Astrocyte of the cerebellum (primary cell): Measurements from ENCODE around the gene ANO10.
"Not testable (repeated sequence)": the region's sequence is repeated elsewhere in the genome, so short reads cannot be mapped to it uniquely, and the experiment has no call there.

Experiments used
- DNase-seq: peaks from one replicate; pipeline ENCODE4 v3.0.0-alpha.2; 2011; ENCODE audit warnings: low read depth
- H3K4me3 ChIP-seq: 2 replicates; pipeline ENCODE4 v1.5.1; 2011; ENCODE audit warnings: mild to moderate bottlenecking, low read depth, low read length, moderate library complexity
- CTCF ChIP-seq: IDR thresholded peaks from 2 replicates; pipeline ENCODE4 v1.5.1; 2012; ENCODE audit warnings: low read length, low read depth, moderate library complexity, mild to moderate bottlenecking; ENCODE audit errors: missing control alignments
- in situ Hi-C: cut with HindIII; loops from 2 replicates; pipeline ENCODE4 v1.10.0; 2017; ENCODE audit warnings: low sequenced_read_pairs

Gene ANO10

DNA sequence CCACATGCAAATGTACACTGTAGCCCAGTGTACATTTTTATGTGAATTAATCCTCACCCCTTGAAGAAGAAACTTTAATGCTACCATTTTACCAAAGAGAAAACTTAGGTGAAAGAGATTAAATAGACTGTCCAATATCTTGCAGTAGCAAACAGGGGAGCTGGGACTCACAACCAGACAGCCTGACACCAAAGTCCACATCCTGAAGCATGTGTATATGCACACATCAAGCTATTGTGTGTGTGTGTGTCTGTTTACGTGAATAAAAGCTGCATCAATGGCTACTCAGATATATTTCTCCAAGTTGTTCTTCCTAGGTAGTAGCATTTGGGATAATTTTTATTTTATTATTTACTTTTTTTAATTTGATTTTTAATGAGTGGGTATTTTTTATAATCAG, 6.7 kb downstream of the ANO10 start:
- DNase-seq = no peak
- no peak overlapping the region for H3K4me3 ChIP-seq
- no peak for TF ChIP-seq CTCF
- in situ Hi-C loops = no loop called here

GRCh38 chr3:43613976-43614375, 7.8 kb downstream of the ANO10 start:
- in situ Hi-C loops = no loop called here
- no peak for DNase-seq
- TF ChIP-seq CTCF = no peak
- H3K4me3 ChIP-seq = no peak overlapping the region

DNA sequence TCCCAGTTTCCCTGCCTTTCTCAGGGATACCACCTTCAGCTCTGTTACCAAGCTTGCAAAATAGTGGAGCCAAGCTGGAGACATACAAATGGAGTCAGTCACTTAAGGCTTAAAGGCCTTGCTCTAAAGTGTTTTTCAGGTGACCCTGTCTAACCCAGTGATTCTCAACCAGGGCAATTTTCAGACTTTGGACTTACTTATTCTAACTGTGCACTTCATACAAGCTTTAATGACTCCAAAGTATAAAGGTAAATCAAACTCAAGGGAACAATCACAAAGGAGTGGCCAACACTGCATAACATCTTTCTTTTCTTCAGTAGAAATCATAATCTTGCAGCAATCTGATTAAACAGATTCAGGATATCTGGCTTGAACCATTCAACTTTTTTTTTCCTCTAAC, 9.4 kb downstream of the ANO10 start:
- in situ Hi-C loops = no loop called here
- H3K4me3 ChIP-seq = no peak overlapping the region
- no peak for TF ChIP-seq CTCF
- no peak for DNase-seq

- no peak for TF ChIP-seq CTCF
- in situ Hi-C loops = no loop called here
Measured at GRCh38 chr3:43609406-43609805, 12.4 kb downstream of the ANO10 start.

GRCh38 chr3:43608751-43609150, 13.1 kb downstream of the ANO10 start:
- in situ Hi-C loops = no loop called here
- TF ChIP-seq CTCF = no peak
- no peak for DNase-seq
- no peak overlapping the region for H3K4me3 ChIP-seq

More at GRCh38 chr3:43609406-43609805, 12.4 kb downstream of the ANO10 start:
- H3K4me3 ChIP-seq = no peak overlapping the region
- no peak for DNase-seq

GRCh38 chr3:43606284-43606683, 15.5 kb downstream of the ANO10 start:
- no peak for DNase-seq
- in situ Hi-C loops = no loop called here
- no peak for TF ChIP-seq CTCF
- no peak overlapping the region for H3K4me3 ChIP-seq

- H3K4me3 ChIP-seq, in situ Hi-C loops, DNase-seq: not testable (repeated sequence)
Measured at GRCh38 chr3:43599959-43600358, 21.9 kb downstream of the ANO10 start.
